K562 (cell line): Measurements from ENCODE around the gene PROK1.

Experiments
- ATF7 ChIP-seq: fragments of 450-650 bp; IDR thresholded peaks from 2 replicates; pipeline ENCODE4 v1.7.1; 2014; ENCODE audit warnings: mild to moderate bottlenecking, moderate library complexity
- JUN ChIP-seq, 2 experiments: sonication (generic) in 1 of 2; formaldehyde crosslinking in 1 of 2; IDR thresholded peaks; 2 replicates each; pipeline versions ENCODE4 v1.6.1 to v1.8.0; 2012 to 2022; ENCODE audit warnings: borderline replicate concordance in 2 of 2, mild to moderate bottlenecking in 2 of 2, improper control_type of control experiment in 1 of 2, low read depth in 1 of 2, low read length in 1 of 2, missing genetic modification reagents in 1 of 2
- MNT ChIP-seq, 2 experiments: fragments of 450-650 bp; conservative IDR thresholded peaks; 2 replicates each; pipeline ENCODE4 v1.6.1; 2017; ENCODE audit warnings: mild to moderate bottlenecking in 2 of 2, moderate library complexity in 2 of 2
- ZNF224 ChIP-seq: sonication (generic); formaldehyde crosslinking; IDR thresholded peaks from 2 replicates; pipeline ENCODE4 v1.8.0; 2022; ENCODE audit warnings: mild to moderate bottlenecking, missing genetic modification reagents

GRCh38 chr1:110480356-110481096 lies 29.6 kb downstream of the PROK1 start:
- TF ChIP-seq MNT (conservative IDR thresholded peaks at IDR 0.05) (no peak), ZNF224 (no peak), JUN (IDR thresholded peaks at IDR 0.05; ENCODE audit: borderline replicate concordance, low read depth, low read length) (no peak), JUN (CRISPR knock-in tag; IDR thresholded peaks at IDR 0.05; ENCODE audit: borderline replicate concordance) (no peak), ATF7 (no peak)
